Measurements from ENCODE around the gene ROPN1. TPM values are rescaled to one million over a fixed set of nuclear protein-coding genes. Genes with fewer than 3 reads are reported as not detected.
"Not testable (repeated sequence)": the region's sequence is repeated elsewhere in the genome, so short reads cannot be mapped to it uniquely, and the experiment has no call there.

Gene ROPN1
- total RNA-seq, 1 experiment from 2014 or later: not detected

DNA sequence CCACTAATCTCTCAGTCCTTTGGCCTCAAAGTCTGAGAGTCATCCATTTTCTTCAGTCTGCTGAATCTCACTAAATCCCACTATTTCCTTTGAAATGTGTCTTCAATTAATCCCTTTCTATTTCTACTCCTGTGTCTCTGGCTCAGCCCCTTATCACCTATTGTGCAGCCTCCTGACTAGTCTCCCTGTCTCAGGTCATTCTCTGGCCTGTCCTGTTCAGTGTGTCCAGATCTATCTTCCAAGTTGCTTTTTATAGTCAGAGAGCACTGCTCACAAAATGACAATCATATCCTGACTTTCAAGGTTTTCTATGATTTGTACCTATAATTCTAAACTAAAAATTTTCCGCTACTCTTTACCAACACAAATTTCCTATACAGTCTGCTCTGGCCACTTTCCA lies 7.6 kb downstream of the ROPN1 start:
- H3K36me3 ChIP-seq (ENCODE audit: control insufficient read depth, insufficient read depth, low read length): no peaks in the 10 kb centered on the region
- Mint-ChIP-seq H3K27me3 (ENCODE audit: insufficient read depth, unreplicated experiment) (peaks cover 19% of the 10 kb centered on the region), H3K9me3 (ENCODE audit: unreplicated experiment) (no peaks in the 10 kb centered on the region), H3K4me1 (ENCODE audit: low read depth, unreplicated experiment) (no peaks in the 10 kb centered on the region), H3K27ac (ENCODE audit: unreplicated experiment) (no peak overlapping the region), H3K4me3 (ENCODE audit: unreplicated experiment) (no peak overlapping the region), H3K36me3 (ENCODE audit: insufficient read depth, unreplicated experiment) (no peaks in the 10 kb centered on the region)
- TF ChIP-seq, protein P1, sequence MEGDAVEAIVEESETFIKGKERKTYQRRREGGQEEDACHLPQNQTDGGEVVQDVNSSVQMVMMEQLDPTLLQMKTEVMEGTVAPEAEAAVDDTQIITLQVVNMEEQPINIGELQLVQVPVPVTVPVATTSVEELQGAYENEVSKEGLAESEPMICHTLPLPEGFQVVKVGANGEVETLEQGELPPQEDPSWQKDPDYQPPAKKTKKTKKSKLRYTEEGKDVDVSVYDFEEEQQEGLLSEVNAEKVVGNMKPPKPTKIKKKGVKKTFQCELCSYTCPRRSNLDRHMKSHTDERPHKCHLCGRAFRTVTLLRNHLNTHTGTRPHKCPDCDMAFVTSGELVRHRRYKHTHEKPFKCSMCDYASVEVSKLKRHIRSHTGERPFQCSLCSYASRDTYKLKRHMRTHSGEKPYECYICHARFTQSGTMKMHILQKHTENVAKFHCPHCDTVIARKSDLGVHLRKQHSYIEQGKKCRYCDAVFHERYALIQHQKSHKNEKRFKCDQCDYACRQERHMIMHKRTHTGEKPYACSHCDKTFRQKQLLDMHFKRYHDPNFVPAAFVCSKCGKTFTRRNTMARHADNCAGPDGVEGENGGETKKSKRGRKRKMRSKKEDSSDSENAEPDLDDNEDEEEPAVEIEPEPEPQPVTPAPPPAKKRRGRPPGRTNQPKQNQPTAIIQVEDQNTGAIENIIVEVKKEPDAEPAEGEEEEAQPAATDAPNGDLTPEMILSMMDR (IDR thresholded peaks at IDR 0.05; ENCODE audit: insufficient read depth in 1 of 2, low read depth in 1 of 2, low read length in 1 of 2, severe bottlenecking in 1 of 2, unreplicated experiment in 1 of 2): no peak
- POLR2A ChIA-PET: no interaction called here
- no peak for DNase-seq
- CTCF ChIA-PET: no interaction called here
- BruUV-seq (replicated peaks): no TSS peak
- no peaks in the 10 kb centered on the region for H3K9me3 ChIP-seq
- intact Hi-C loops (cut with micrococcal nuclease; ENCODE audit: unreplicated experiment): loop anchor here (10.0 kb wide), 2 partner anchors 240 to 330 kb away; no protein-coding TSS in a partner anchor
- no peaks in the 10 kb centered on the region for H3K4me1 ChIP-seq
- H3K27me3 ChIP-seq (replicated peaks; ENCODE audit: control insufficient read depth, insufficient read depth, low read length): no peaks in the 10 kb centered on the region
- no peak overlapping the region for H3K4me3 ChIP-seq (ENCODE audit: low read depth, low read length)

DNA sequence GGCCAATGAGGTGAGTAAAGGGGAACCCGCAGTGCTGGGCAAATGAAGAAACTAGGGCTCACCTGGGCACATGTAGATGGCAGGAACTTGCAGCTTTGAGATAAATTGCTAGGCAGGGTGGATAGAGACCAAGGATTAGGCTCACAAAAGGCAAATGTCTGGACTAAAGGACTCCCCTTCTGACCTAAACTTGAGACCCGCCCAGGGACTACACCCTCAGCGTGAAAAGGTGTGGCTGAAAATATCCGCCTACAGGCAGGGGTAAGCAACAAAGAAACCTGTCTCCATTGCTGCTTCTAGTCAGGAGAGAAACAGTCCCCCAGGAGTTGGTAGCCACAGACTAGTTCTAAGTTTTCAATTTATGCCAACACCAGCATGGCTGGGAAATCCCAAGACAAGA lies 10.6 kb downstream of the ROPN1 start:
- intact Hi-C loops (cut with micrococcal nuclease; ENCODE audit: unreplicated experiment): loop anchor here (10.0 kb wide), 2 partner anchors 237 to 327 kb away; no protein-coding TSS in a partner anchor

DNA sequence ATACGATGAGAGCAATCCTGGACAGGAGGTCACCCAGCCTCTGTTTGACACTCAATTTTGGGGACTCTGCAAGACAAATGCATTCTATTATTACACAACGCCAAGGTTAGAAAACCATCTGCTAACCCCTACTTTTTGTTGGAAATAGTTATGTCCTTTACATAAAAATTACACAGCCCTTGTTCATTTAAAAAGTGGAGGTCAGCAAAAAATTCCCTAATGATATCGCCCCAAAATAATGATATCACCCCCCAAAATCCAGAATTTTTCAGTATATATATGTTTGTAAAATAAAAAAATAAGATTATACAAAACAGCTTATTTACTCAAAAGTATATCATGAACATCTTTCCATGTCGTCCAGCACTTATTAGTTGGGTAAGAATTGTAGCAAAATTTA lies 11.4 kb downstream of the ROPN1 start:
- ChIA-PET POLR2A (no interaction called here), CTCF (interaction anchor here (1.2 kb wide), 1 partner anchor 20 kb away, joined by 3 read pairs; the partner anchor contains the start of gene CCDC14)
- Histone ChIP-seq H3K4me3 (ENCODE audit: low read depth, low read length) (no peak overlapping the region), H3K4me1 (no peaks in the 10 kb centered on the region), H3K36me3 (ENCODE audit: control insufficient read depth, insufficient read depth, low read length) (no peaks in the 10 kb centered on the region), H3K27me3 (replicated peaks; ENCODE audit: control insufficient read depth, insufficient read depth, low read length) (no peaks in the 10 kb centered on the region; the same call in 1 of the 2 replicates), H3K9me3 (no peaks in the 10 kb centered on the region)
- Mint-ChIP-seq H3K9me3 (ENCODE audit: unreplicated experiment) (no peaks in the 10 kb centered on the region), H3K4me1 (ENCODE audit: low read depth, unreplicated experiment) (no peaks in the 10 kb centered on the region), H3K27me3 (ENCODE audit: insufficient read depth, unreplicated experiment) (peaks cover 18% of the 10 kb centered on the region), H3K36me3 (ENCODE audit: insufficient read depth, unreplicated experiment) (no peaks in the 10 kb centered on the region), H3K27ac (ENCODE audit: unreplicated experiment) (no peak overlapping the region), H3K4me3 (ENCODE audit: unreplicated experiment) (no peak overlapping the region)
- TF ChIP-seq, protein P1 (IDR thresholded peaks at IDR 0.05; ENCODE audit: insufficient read depth in 1 of 2, low read depth in 1 of 2, low read length in 1 of 2, severe bottlenecking in 1 of 2, unreplicated experiment in 1 of 2): no peak
- intact Hi-C loops (cut with micrococcal nuclease; ENCODE audit: unreplicated experiment): loop anchor here (10.0 kb wide), 2 partner anchors 236 to 326 kb away; no protein-coding TSS in a partner anchor
- DNase-seq: no peak
- BruUV-seq (replicated peaks): no TSS peak

More for the DNA sequence above, 10.6 kb downstream of the ROPN1 start:
- H3K4me3 ChIP-seq (ENCODE audit: low read depth, low read length); H3K36me3 Mint-ChIP-seq (ENCODE audit: insufficient read depth, unreplicated experiment); H3K27me3 ChIP-seq (replicated peaks; ENCODE audit: control insufficient read depth, insufficient read depth, low read length); POLR2A ChIA-PET; H3K4me1 Mint-ChIP-seq (ENCODE audit: low read depth, unreplicated experiment); H3K36me3 ChIP-seq (ENCODE audit: control insufficient read depth, insufficient read depth, low read length); H3K27ac Mint-ChIP-seq (ENCODE audit: unreplicated experiment); DNase-seq; H3K4me1 ChIP-seq; BruUV-seq (replicated peaks); CTCF ChIA-PET; H3K4me3 Mint-ChIP-seq (ENCODE audit: unreplicated experiment); H3K9me3 ChIP-seq; H3K9me3 Mint-ChIP-seq (ENCODE audit: unreplicated experiment): not testable (repeated sequence)
- H3K27me3 Mint-ChIP-seq (ENCODE audit: insufficient read depth, unreplicated experiment): peaks cover 18% of the 10 kb centered on the region

Data from Caco-2 (cell line).